Activated CD4-positive, alpha-beta T cell treated with anti-CD3 and anti-CD28 coated beads, Interleukin-2, Interleukin-4, amounts not matched to agents 100 ng/mL and 50 ng/mL, durations not matched to agents 16 hours and 8 hours (primary cell): ENCODE data around the gene KLF18.
"Not testable (repeated sequence)": the region's sequence is repeated elsewhere in the genome, so short reads cannot be mapped to it uniquely, and the experiment has no call there.

Experiments used
- DNase-seq: peaks from one replicate; pipeline ENCODE4 v3.0.0-alpha.2; 2020; ENCODE audit warnings: low spot score

KLF18 gene

GRCh38 chr1:44120398-44120949, 21.0 kb downstream of the KLF18 start:
- no peak for DNase-seq

DNA sequence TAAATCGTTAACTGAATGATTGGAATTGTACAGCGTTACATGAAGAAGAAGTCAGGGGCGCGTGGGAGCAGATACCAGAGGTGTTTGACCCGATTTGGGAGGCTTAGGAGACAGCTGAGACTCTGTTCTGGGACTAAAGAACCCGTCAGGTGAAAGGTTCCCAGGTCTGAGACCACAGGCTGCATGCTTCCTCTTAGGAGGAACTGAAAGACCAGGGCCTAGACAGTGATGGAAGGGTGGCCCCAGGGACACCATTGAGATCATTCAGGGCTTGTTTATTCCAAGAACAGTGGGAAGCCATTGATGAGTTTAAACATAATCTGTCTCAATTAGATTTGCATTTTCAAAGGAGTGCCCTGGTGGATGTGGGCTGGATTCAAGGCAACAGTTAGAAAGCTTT, 21.9 kb downstream of the KLF18 start:
- no peak for DNase-seq

GRCh38 chr1:44118682-44119081, 22.7 kb downstream of the KLF18 start, which contains the start of gene KLF17:
Gene KLF17 (plus strand): TSS chr1:44118821. CDS start chr1:44118908, 87 bp downstream.
- DNase-seq = no peak

DNA sequence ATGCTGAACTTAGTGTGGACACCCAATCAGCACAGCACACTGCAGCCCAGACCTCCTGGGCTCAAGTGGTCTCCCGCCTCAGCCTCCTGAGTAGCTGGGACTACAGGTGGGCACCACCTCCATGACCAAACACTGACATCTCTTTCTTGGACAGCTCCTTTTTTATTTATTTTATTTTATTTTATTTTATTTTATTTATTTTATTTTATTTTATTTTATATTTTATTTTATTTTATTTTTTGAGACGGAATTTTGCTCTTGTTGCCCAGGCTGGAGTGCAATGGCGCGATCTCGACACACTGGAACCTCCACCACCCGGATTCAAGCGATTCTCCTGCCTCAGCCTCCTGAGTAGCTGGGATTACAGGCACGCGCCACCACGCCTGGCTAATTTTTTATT, 24.2 kb downstream of the KLF18 start:
- DNase-seq = not testable (repeated sequence)

GRCh38 chr1:44114098-44114497, 27.3 kb downstream of the KLF18 start:
- no peak for DNase-seq

DNA sequence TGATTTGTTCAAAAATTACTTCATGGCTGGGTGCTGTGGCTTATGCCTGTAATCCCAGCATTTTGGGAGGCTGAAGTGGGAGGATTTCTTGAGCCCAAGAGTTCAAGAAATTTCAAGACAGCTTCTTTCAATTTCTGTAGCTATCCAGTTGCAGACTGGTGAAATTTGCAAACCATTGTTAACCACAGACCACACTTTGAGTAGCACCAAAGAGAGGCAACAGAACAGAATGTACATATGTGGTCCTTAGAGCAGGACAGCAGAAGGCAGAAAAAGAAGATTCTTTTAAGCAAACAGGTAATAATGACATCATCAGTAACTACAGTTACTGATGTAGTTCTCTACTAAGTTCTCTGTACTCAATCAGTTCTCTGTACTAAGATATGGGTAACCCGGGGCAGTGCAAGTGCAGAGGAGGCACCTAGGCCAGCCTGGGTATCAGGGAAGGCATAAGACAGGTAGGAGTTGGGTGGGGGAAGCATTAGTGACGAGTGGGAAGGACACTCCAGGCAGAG, 28.3 kb downstream of the KLF18 start:
- DNase-seq = no peak

DNA sequence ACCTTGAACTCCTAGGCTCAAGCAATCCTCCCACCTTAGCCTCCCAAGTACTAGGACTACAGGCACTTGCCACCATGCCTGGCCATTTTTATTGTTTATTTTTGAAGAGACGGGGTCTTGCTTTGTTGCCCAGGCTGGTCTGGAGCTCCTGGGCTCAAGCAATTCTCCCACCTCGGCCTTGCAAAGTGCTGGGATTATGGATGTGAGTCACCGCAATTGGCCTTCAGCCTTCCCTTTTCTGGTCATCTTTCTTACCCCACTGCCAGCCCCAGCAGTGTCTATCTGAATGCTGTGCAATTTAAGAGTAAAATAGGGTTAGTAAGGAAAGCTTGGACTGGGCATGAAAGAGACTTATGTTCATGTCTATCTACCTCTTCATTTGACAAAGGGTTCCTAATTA, 28.9 kb downstream of the KLF18 start:
- DNase-seq = no peak

- no peak for DNase-seq
These were observed 29.6 kb downstream of the KLF18 start for GRCh38 chr1:44111861-44112260.

DNA sequence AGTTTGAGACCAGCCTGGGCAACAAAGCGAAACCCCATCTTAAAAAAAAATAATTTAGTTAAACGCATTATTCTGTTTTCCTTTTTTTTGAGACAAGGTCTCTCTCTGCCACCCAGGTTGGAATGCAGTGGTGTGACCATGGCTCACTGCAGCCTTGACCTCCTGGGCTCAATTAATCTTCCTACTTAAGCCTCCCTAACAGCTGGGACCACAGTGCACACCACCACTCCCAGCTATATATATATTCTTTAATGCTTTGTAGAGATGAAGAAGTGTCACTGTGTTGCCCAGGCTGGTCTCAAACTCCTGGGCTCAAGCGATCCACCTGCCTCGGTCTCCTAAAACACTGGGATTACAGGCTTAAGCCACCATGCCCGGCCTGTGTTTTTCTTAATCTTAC, 30.5 kb downstream of the KLF18 start:
- DNase-seq = no peak

DNA sequence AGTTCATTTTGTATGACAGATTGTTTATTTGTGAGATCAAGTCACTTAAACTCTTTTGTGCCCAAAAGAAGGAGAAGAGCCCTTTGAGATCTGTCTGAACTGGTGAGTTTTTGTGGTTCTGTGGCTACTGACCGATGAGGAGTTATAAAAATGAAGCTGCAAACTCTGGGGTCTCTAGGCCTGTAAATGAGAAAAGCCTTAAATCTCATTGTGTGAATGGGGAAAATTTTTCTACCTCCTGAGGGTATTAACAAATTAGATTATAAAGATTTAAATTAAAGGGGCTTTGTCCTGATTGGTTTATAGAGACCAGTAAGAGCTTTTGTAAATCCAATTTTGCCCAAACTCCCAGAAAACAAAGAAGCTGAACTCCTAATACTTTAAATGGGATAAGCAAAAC, 32.5 kb downstream of the KLF18 start:
- DNase-seq = no peak

GRCh38 chr1:44108241-44108640, 33.2 kb downstream of the KLF18 start:
- DNase-seq = no peak

- no peak for DNase-seq
These were observed 35.6 kb downstream of the KLF18 start for GRCh38 chr1:44105810-44106209.

DNA sequence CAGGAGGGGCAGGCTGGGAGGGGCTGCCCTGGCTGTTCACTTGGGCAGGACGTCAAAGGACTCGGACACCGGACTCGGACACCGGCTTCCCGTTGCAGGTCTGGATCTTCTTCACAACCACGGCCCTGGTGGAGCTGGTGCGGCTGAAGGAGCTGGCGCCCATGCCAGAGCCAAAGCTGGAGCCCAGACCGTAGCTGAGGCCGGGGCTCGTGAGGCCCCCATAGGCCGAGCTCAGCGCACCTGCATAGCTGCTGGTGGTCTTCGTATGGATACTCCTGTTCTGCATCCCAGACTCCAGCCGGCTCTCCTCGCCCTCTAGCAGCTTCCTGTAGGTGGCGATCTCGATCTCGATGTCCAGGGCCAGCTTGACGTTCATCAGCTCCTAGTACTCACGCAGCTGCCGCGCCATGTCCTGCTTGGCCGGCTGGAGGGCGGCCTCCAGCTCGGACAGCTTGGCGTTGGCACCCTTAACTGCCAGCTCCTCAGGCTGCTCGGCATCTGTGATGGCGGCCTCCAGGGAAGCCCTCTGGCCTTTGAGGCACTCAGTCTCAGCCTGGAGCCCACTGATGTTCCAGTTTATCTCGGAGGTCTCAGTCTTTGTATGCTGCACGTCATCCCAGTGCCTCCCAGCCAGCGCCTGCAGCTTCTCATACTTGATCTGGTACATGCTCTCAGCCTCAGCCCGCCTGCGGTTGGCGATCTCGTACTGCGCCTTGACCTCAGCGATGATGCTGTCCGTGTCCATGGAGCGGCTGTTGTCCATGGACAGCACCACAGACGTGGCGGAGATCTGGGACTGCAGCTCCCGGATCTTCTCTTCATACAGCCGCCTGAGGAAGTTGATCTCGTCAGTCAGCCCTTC, 37.9 kb downstream of the KLF18 start:
- no peak for DNase-seq

GRCh38 chr1:44101328-44101727, 40.1 kb downstream of the KLF18 start:
- no peak for DNase-seq

GRCh38 chr1:44100183-44100868, 41.1 kb downstream of the KLF18 start:
- no peak for DNase-seq

GRCh38 chr1:44094047-44094446, 47.4 kb downstream of the KLF18 start:
- no peak for DNase-seq

DNA sequence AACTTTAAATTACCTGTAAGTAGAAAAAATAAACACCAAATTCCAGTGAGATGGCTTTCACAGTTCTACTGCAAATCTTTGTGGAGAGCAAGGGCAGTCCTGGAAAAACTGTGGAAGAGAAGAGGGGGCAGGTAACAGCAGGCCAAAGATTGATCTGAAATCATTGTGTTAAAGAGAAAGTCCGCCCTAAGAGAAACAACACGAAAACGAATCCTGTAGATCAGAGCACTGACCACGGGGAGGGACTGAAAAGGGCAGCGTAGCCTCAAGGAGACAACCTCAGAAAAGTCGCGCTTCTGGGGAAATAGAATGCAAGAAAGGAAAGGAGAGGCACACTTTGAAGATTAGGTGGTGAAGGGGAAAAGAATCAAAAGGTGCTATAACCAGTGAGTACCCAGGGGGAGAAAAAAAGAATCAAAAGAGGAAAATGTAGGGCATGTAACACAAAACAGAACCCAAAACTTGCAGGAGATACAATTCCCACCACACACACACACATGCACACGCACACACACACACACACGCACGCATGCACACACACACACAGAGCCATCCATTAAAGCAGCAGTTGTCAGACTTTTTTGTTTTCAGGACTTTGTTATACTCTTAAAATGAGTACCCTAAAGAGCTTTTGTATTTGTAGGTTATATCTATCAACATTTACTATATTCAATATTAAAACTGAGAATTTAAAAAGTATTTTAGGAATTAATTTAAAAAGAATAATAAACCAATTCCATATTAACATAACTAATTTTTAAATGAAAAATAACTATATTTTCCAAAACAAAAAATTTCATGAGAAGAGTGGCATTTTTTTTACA, 50.8 kb downstream of the KLF18 start:
- no peak for DNase-seq

DNA sequence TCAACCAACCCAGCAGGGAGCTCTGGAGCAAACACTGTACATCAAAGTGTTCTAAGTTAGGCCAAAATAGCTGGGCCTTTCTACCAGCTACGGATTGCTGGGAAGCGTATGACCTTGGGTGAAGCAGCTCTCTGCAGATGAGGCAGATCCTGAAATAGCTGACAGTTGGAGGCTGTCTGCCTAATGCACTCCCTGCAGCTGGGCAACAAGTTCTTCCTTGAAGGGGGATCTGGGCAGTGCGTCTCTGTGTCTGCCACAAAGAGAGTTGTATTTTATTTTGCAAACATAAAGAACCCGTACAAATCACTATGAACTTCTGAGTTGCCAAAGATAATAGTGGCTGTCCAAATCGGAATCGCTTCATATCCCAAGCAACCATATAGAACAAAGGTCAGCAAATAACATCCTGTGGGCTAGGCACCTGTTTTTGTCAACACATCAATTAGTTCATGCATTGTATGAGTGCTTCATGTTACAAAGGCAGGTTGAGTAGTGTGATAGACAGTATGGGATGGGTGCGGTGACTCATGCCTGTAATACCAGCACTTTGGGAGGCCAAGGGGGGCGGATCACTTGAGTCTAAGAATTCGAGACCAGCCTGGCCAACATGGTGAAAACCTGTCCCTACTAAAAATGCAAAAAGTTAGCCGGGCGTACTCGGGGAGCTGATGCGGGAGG, 51.9 kb downstream of the KLF18 start:
- no peak for DNase-seq
